ENCODE measurements around the gene TRAPPC6A. TPM values are rescaled to one million over a fixed set of nuclear protein-coding genes. Genes with fewer than 3 reads are reported as not detected.
A peak's percentile ranks its signal among the peaks of the same experiment; 100 is the strongest.

Gene TRAPPC6A
- total and polyA plus RNA-seq, 7 donors = 15.1 to 67.5 (median 36.4) TPM

GRCh38 chr19:45163156-45163555 lies 14.9 kb downstream of the TRAPPC6A start:
- intact Hi-C loops (cut with DNase I) = no loop called here
- DNase-seq = no peak
- Histone ChIP-seq H3K9me3 (no peaks in the 10 kb centered on the region), H3K27me3 (peaks cover 12 to 49% (median 38%) of the 10 kb centered on the region in 3 donors), H3K4me1 (peaks cover 0 to 7% (median 2%) of the 10 kb centered on the region in 4 donors), H3K27ac (no peak overlapping the region), H3K4me3 (no peak overlapping the region), H3K36me3 (no peaks in the 10 kb centered on the region)
- no peak for TF ChIP-seq POLR2AphosphoS5 (IDR thresholded peaks at IDR 0.05)
- 90% methylated on average over 17 of the region's 17 CpGs for WGBS, 2 donors

GRCh38 chr19:45162608-45163143 lies 15.4 kb downstream of the TRAPPC6A start:
- Histone ChIP-seq H3K27ac (no peak overlapping the region), H3K36me3 (no peaks in the 10 kb centered on the region), H3K27me3 (peaks cover 12 to 54% (median 41%) of the 10 kb centered on the region in 3 donors), H3K9me3 (no peaks in the 10 kb centered on the region), H3K4me3 (no peak overlapping the region), H3K4me1 (peaks cover 0 to 7% (median 2%) of the 10 kb centered on the region in 4 donors)
- intact Hi-C loops (cut with DNase I) = no loop called here
- DNase-seq = no peak
- 74 to 88% methylated on average over 18 of the region's 18 CpGs for WGBS, 2 donors
- no peak for TF ChIP-seq POLR2AphosphoS5 (IDR thresholded peaks at IDR 0.05)
- no peak for TF ChIP-seq EP300 (IDR thresholded peaks at IDR 0.05)
- TF ChIP-seq POLR2A (IDR thresholded peaks at IDR 0.05) = no peak
- no peak for TF ChIP-seq CTCF (IDR thresholded peaks at IDR 0.05)

- 43 to 52% methylated on average over 32 of the region's 32 CpGs for WGBS, 2 donors
These were observed 16.1 kb downstream of the TRAPPC6A start for GRCh38 chr19:45161738-45162607.

GRCh38 chr19:45160870-45161737 lies 16.9 kb downstream of the TRAPPC6A start, which contains the start of gene NKPD1:
TSS of gene NKPD1 (minus strand) at chr19:45160982. CDS start at chr19:45160150, 832 bp downstream.
- TF ChIP-seq POLR2AphosphoS5 (IDR thresholded peaks at IDR 0.05) (no peak), EP300 (IDR thresholded peaks at IDR 0.05) (no peak), CTCF (IDR thresholded peaks at IDR 0.05) (no peak), POLR2A (IDR thresholded peaks at IDR 0.05) (no peak)
- Histone ChIP-seq H3K36me3 (no peaks in the 10 kb centered on the region), H3K4me3 (no peak within 1 kb of the TSS), H3K27me3 (peaks cover 12 to 66% (median 41%) of the 10 kb centered on the region in 3 donors), H3K27ac (no peak within 1 kb of the TSS), H3K9me3 (no peaks in the 10 kb centered on the region), H3K4me1 (peaks cover 0 to 7% (median 2%) of the 10 kb centered on the region in 4 donors)
- WGBS, 2 donors = 18 to 49% methylated on average over 29 of the region's 29 CpGs
- intact Hi-C loops (cut with DNase I) = no loop called here
- no peak for DNase-seq

More at GRCh38 chr19:45161738-45162607, 16.1 kb downstream of the TRAPPC6A start:
- Histone ChIP-seq H3K9me3 (no peaks in the 10 kb centered on the region), H3K27me3 (peaks cover 12 to 59% (median 41%) of the 10 kb centered on the region in 3 donors), H3K27ac (no peak overlapping the region), H3K4me3 (no peak overlapping the region), H3K36me3 (no peaks in the 10 kb centered on the region), H3K4me1 (peaks cover 0 to 7% (median 2%) of the 10 kb centered on the region in 4 donors)
- no peak for DNase-seq
- intact Hi-C loops (cut with DNase I) = no loop called here
- TF ChIP-seq POLR2AphosphoS5 (IDR thresholded peaks at IDR 0.05) = no peak
- TF ChIP-seq CTCF (IDR thresholded peaks at IDR 0.05) = peak in 2 of 4 experiments; percentile 27 to 31
- no peak for TF ChIP-seq POLR2A (IDR thresholded peaks at IDR 0.05)
- no peak for TF ChIP-seq EP300 (IDR thresholded peaks at IDR 0.05)

Measured in sigmoid colon (tissue), 7 donors.